Measurements from ENCODE around the gene CDHR3.

DNA sequence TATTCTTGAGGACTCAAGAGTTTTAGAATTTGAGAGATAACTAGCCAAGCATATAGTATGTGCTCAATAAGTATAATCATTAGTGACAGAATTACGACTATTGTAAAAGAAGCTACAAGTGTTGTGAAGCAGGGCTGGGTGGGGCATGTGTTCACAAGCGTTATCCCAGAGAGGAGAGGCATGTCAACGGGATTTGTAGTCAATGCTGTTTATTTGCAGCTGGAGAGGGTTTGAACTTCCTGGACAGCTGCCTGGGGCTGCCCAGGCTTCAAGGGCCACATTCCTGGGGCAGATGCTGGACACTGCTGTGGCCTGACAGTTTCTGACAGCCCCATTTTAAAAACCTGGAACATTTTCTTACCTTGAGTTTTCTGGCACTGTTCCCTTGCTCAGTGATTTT, 36.9 kb upstream of the CDHR3 start:
- TF ChIP-seq, protein P1, sequence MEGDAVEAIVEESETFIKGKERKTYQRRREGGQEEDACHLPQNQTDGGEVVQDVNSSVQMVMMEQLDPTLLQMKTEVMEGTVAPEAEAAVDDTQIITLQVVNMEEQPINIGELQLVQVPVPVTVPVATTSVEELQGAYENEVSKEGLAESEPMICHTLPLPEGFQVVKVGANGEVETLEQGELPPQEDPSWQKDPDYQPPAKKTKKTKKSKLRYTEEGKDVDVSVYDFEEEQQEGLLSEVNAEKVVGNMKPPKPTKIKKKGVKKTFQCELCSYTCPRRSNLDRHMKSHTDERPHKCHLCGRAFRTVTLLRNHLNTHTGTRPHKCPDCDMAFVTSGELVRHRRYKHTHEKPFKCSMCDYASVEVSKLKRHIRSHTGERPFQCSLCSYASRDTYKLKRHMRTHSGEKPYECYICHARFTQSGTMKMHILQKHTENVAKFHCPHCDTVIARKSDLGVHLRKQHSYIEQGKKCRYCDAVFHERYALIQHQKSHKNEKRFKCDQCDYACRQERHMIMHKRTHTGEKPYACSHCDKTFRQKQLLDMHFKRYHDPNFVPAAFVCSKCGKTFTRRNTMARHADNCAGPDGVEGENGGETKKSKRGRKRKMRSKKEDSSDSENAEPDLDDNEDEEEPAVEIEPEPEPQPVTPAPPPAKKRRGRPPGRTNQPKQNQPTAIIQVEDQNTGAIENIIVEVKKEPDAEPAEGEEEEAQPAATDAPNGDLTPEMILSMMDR (IDR thresholded peaks at IDR 0.05): no peak
- TF ChIP-seq POLR2A (IDR thresholded peaks at IDR 0.05) (no peak), POLR2AphosphoS5 (IDR thresholded peaks at IDR 0.05) (no peak)

Data from prostate gland (tissue), 2 donors.